ENCODE data around the gene PDZD7.

DNA sequence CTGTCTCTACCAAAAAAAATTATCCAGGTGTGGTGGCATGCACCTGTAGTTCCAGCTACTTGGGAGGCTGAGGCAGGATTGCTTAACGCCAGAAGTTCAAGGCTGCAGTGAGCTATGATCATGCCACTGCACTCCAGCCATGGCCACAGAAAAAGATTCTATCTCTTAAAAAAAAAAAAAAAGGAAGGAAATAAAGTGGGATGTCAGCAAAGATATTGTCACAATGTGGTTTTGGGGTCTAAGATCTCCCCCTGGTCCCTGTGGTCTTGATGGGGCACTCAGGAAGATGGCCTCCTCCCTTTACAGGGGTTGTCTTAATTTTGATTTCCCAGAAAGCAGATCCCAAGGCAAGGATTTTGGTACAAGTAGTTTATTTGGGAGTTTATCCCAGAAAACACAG, 23.4 kb upstream of the PDZD7 start:
- TF ChIP-seq, protein P1, sequence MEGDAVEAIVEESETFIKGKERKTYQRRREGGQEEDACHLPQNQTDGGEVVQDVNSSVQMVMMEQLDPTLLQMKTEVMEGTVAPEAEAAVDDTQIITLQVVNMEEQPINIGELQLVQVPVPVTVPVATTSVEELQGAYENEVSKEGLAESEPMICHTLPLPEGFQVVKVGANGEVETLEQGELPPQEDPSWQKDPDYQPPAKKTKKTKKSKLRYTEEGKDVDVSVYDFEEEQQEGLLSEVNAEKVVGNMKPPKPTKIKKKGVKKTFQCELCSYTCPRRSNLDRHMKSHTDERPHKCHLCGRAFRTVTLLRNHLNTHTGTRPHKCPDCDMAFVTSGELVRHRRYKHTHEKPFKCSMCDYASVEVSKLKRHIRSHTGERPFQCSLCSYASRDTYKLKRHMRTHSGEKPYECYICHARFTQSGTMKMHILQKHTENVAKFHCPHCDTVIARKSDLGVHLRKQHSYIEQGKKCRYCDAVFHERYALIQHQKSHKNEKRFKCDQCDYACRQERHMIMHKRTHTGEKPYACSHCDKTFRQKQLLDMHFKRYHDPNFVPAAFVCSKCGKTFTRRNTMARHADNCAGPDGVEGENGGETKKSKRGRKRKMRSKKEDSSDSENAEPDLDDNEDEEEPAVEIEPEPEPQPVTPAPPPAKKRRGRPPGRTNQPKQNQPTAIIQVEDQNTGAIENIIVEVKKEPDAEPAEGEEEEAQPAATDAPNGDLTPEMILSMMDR (IDR thresholded peaks at IDR 0.05; ENCODE audit: low read depth, low read length): no peak
- no peak for TF ChIP-seq POLR2A (IDR thresholded peaks at IDR 0.05; ENCODE audit: extremely low read depth, insufficient read length)
- TF ChIP-seq, protein P2, sequence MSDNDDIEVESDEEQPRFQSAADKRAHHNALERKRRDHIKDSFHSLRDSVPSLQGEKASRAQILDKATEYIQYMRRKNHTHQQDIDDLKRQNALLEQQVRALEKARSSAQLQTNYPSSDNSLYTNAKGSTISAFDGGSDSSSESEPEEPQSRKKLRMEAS (IDR thresholded peaks at IDR 0.05; ENCODE audit: low read depth, low read length): no peak

Measured in NB4 (cell line).